Activated CD8-positive, alpha-beta memory T cell treated with anti-CD3 and anti-CD28 coated beads, Interleukin-2, amount 50 U/mL, for 1 hour (primary cell): Measurements from ENCODE around the gene UGGT2.
"Not testable (repeated sequence)": the region's sequence is repeated elsewhere in the genome, so short reads cannot be mapped to it uniquely, and the experiment has no call there.

Experiments used
- DNase-seq: peaks from one replicate; pipeline ENCODE4 v3.0.0-alpha.2; 2020; ENCODE audit errors: extremely low read depth

The UGGT2 gene

GRCh38 chr13:95793018-95793555, 260.1 kb downstream of the UGGT2 start:
- no peak for DNase-seq

- DNase-seq = no peak
Measured at GRCh38 chr13:95791084-95791722, 262.0 kb downstream of the UGGT2 start.

- DNase-seq = not testable (repeated sequence)
Measured at GRCh38 chr13:95789315-95789714, 263.9 kb downstream of the UGGT2 start.

GRCh38 chr13:95788100-95788463, 265.1 kb downstream of the UGGT2 start:
- no peak for DNase-seq

- no peak for DNase-seq
Measured at GRCh38 chr13:95787356-95788099, 265.7 kb downstream of the UGGT2 start.

- DNase-seq = no peak
Measured at GRCh38 chr13:95784900-95785290, 268.3 kb downstream of the UGGT2 start.

GRCh38 chr13:95784161-95784899, 268.9 kb downstream of the UGGT2 start:
- no peak for DNase-seq

GRCh38 chr13:95783747-95784146, 269.5 kb downstream of the UGGT2 start:
- DNase-seq = no peak

GRCh38 chr13:95781940-95782339, 271.3 kb downstream of the UGGT2 start:
- not testable (repeated sequence) for DNase-seq

GRCh38 chr13:95781016-95781415, 272.2 kb downstream of the UGGT2 start:
- DNase-seq = no peak

- DNase-seq = no peak
Measured at GRCh38 chr13:95779522-95779921, 273.7 kb downstream of the UGGT2 start.

- no peak for DNase-seq
Measured at GRCh38 chr13:95771905-95772304, 281.3 kb downstream of the UGGT2 start.

GRCh38 chr13:95763601-95764000, 289.6 kb downstream of the UGGT2 start:
- DNase-seq = no peak

- not testable (repeated sequence) for DNase-seq
Measured at GRCh38 chr13:95762626-95763025, 290.6 kb downstream of the UGGT2 start.

- DNase-seq = no peak
Measured at GRCh38 chr13:95756072-95756471, 297.1 kb downstream of the UGGT2 start.

- no peak for DNase-seq
Measured at GRCh38 chr13:95754069-95754468, 299.1 kb downstream of the UGGT2 start.

GRCh38 chr13:95752677-95753076, 300.5 kb downstream of the UGGT2 start:
- no peak for DNase-seq
